ENCODE measurements around the gene ERBB4. TPM values are rescaled to one million over a fixed set of nuclear protein-coding genes. Genes with fewer than 3 reads are reported as not detected.

ERBB4 gene
- total and polyA plus RNA-seq, 2 of the 8 experiments (the other 6 are each of a cell fraction or from before 2014, with no cell fraction given) = 0.34 to 1.3 TPM

GRCh38 chr2:211944572-211944971 is 594.0 kb downstream of the ERBB4 start:
- H3K4me1 ChIP-seq (replicated peaks in 1 of 4; ENCODE audit: control insufficient read depth in 3 of 4, insufficient read depth in 4 of 4, low read length in 3 of 4) = no peaks in the 10 kb centered on the region
- no peak overlapping the region for H3K4me3 ChIP-seq (ENCODE audit: extremely low read depth in 1 of 4, insufficient read depth in 2 of 4, low read depth in 3 of 4, low read length in 4 of 4)
- H4K8ac ChIP-seq (ENCODE audit: extremely low read depth, insufficient read depth, low read length) = no peak overlapping the region
- H2BK20ac ChIP-seq (ENCODE audit: low read length) = no peak overlapping the region
- H4K20me1 ChIP-seq (replicated peaks in 1 of 2; ENCODE audit: control insufficient read depth in 1 of 2, insufficient read depth in 2 of 2, low read length in 2 of 2) = no peaks in the 10 kb centered on the region
- H3K79me1 ChIP-seq (ENCODE audit: low read depth, low read length) = no peaks in the 10 kb centered on the region
- H3K27me3 ChIP-seq (replicated peaks in 1 of 4; ENCODE audit: control insufficient read depth in 3 of 4, extremely low read depth in 1 of 4, insufficient read depth in 3 of 4, low read length in 3 of 4) = peaks cover 0 to 1% (median 0%) of the 10 kb centered on the region in 4 experiments; a peak in 1 of 7 replicates
- H4K5ac ChIP-seq (ENCODE audit: insufficient read length, low read depth, low read length) = no peak overlapping the region
- no peak overlapping the region for H2BK12ac ChIP-seq (ENCODE audit: low read depth, low read length)
- H3K14ac ChIP-seq (ENCODE audit: insufficient read length) = no peak overlapping the region
- H3K23me2 ChIP-seq (ENCODE audit: low read depth, low read length) = no peaks in the 10 kb centered on the region
- ChIA-PET CTCF (ENCODE audit: partially characterized antibody) (no interaction called here), POLR2A (ENCODE audit: partially characterized antibody) (no interaction called here)
- no peaks in the 10 kb centered on the region for H3K9me3 ChIP-seq (ENCODE audit: insufficient read depth in 2 of 2, low read depth in 1 of 2, low read length in 1 of 2)
- H3K56ac ChIP-seq (replicated peaks; ENCODE audit: insufficient read length, low read depth, low read length) = no peak overlapping the region
- FAIRE-seq (no peak), DNase-seq (ENCODE audit: low read depth in 1 of 2, low spot score in 2 of 2) (peak in 1 of 2 experiments; percentile 46)
- no peak overlapping the region for H4K91ac ChIP-seq (replicated peaks; ENCODE audit: insufficient read length, low read length)
- H3K4me2 ChIP-seq (ENCODE audit: insufficient read depth in 1 of 2, low read depth in 2 of 2, low read length in 2 of 2) = no peak overlapping the region
- H2AFZ ChIP-seq (ENCODE audit: low read length) = no peak overlapping the region
- no peaks in the 10 kb centered on the region for H3K79me2 ChIP-seq (ENCODE audit: control insufficient read depth in 1 of 2, insufficient read depth in 2 of 2, low read length in 2 of 2)
- H3K18ac ChIP-seq (ENCODE audit: extremely low read depth, low read length) = no peak overlapping the region
- no peak overlapping the region for H3K4ac ChIP-seq (replicated peaks; ENCODE audit: insufficient read length, low read depth, low read length)
- no peak overlapping the region for H3K27ac ChIP-seq (ENCODE audit: low read depth, low read length)
- no peak overlapping the region for H2BK120ac ChIP-seq (replicated peaks; ENCODE audit: low read depth, low read length)
- H3K9ac ChIP-seq (replicated peaks in 1 of 4; ENCODE audit: extremely low read depth in 1 of 4, low read depth in 3 of 4, low read length in 3 of 4) = no peak overlapping the region
- 88% methylated on average over 1 of the region's 1 CpG; no CpG with 5 or more reads in 1 of the 2 experiments for WGBS, 2 experiments (ENCODE audit: extremely low coverage in 1 of 2, insufficient coverage in 1 of 2, insufficient read length in 1 of 2, insufficient replicate concordance in 2 of 2, low coverage in 1 of 2, low lambda C conversion rate in 2 of 2, missing lambda C conversion rate in 1 of 2)
- H3K36me3 ChIP-seq (ENCODE audit: control insufficient read depth in 2 of 4, insufficient read depth in 4 of 4, low read length in 3 of 4) = no peaks in the 10 kb centered on the region
- H3K23ac ChIP-seq (ENCODE audit: insufficient read length) = no peak overlapping the region
- no peak overlapping the region for H2BK5ac ChIP-seq (ENCODE audit: low read depth, low read length)
- H2BK15ac ChIP-seq (ENCODE audit: low read length) = no peak overlapping the region
- no peak overlapping the region for H2AK5ac ChIP-seq (ENCODE audit: low read depth, low read length)
- peak in 1 of 3 experiments; percentile 8; a peak in 1 of 4 replicates for TF ChIP-seq CTCF (IDR thresholded peaks at IDR 0.05; ENCODE audit: control extremely low read depth in 1 of 3, insufficient read depth in 1 of 3, low read depth in 1 of 3, low read length in 3 of 3)
- no peak for TF ChIP-seq KDM5A (IDR thresholded peaks at IDR 0.05; ENCODE audit: low read length)
- peak; percentile 44 to 50 for TF ChIP-seq RAD21 (IDR thresholded peaks at IDR 0.05 in 1 of 2, conservative IDR thresholded peaks at IDR 0.05 in 1 of 2; ENCODE audit: low read depth in 2 of 2, low read length in 2 of 2)
